Measurements from ENCODE around the gene CNTNAP5.

CNTNAP5 gene

DNA sequence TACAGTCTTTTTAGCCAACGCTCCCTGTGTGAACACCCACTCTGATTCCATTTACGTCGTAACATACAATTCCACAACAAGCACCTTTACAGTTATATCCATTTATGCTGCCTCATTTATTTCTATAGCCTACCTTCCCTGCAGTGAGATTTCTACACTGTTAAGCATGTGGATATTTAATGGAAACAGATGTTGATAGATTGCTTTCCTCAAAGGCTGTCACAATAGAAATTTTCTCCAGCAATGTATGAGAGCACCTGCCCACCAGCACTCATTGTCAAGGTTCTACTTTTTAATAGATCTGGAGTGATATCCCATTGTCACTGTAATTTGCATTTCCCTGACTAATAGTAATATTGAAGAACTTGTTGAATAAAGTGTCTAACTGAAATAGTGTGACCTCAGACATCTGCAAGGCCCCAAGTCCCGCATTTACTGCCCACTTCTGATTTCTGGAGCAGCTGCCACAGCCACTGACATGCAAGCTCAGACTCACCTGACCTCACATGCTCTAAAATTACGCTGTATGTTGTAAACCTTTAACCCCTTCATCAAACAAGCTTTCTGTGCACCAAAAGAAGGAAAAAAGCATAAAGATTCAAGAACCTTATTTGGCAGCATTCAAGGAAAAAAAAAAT lies 295.1 kb downstream of the CNTNAP5 start:
- Histone ChIP-seq H3K4me3 (no peak overlapping the region), H3K9me3 (no peaks in the 10 kb centered on the region), H3K36me3 (no peaks in the 10 kb centered on the region), H3K27ac (no peak overlapping the region), H3K27me3 (no peaks in the 10 kb centered on the region), H3K4me1 (no peaks in the 10 kb centered on the region)
- DNase-seq = no peak
- intact Hi-C loops (cut with DNase I; ENCODE audit: low total_unique reads) = no loop called here
- no peak for TF ChIP-seq CTCF (IDR thresholded peaks at IDR 0.05)

- Histone ChIP-seq H3K27me3 (no peaks in the 10 kb centered on the region), H3K27ac (no peak overlapping the region), H3K9me3 (no peaks in the 10 kb centered on the region), H3K4me3 (no peak overlapping the region), H3K36me3 (no peaks in the 10 kb centered on the region), H3K4me1 (no peaks in the 10 kb centered on the region)
- DNase-seq = no peak
- no peak for TF ChIP-seq CTCF (IDR thresholded peaks at IDR 0.05)
- intact Hi-C loops (cut with DNase I; ENCODE audit: low total_unique reads) = no loop called here
Measured at GRCh38 chr2:124323321-124323720, 298.2 kb downstream of the CNTNAP5 start.

GRCh38 chr2:124325667-124326440 lies 300.8 kb downstream of the CNTNAP5 start:
- H3K27ac ChIP-seq = no peak overlapping the region
- no peaks in the 10 kb centered on the region for H3K9me3 ChIP-seq
- H3K27me3 ChIP-seq = no peaks in the 10 kb centered on the region
- no peaks in the 10 kb centered on the region for H3K36me3 ChIP-seq
- no peak for DNase-seq
- intact Hi-C loops (cut with DNase I; ENCODE audit: low total_unique reads) = no loop called here
- no peak overlapping the region for H3K4me3 ChIP-seq
- no peak for TF ChIP-seq CTCF (IDR thresholded peaks at IDR 0.05)
- no peaks in the 10 kb centered on the region for H3K4me1 ChIP-seq

- H3K9me3 ChIP-seq = no peaks in the 10 kb centered on the region
- TF ChIP-seq CTCF (IDR thresholded peaks at IDR 0.05) = no peak
- H3K27ac ChIP-seq = no peak overlapping the region
- H3K4me1 ChIP-seq = no peaks in the 10 kb centered on the region
- H3K27me3 ChIP-seq = no peaks in the 10 kb centered on the region
- H3K36me3 ChIP-seq = no peaks in the 10 kb centered on the region
- intact Hi-C loops (cut with DNase I; ENCODE audit: low total_unique reads) = no loop called here
- DNase-seq = no peak
- H3K4me3 ChIP-seq = no peak overlapping the region
Measured at GRCh38 chr2:124327303-124327702, 302.2 kb downstream of the CNTNAP5 start.

- Histone ChIP-seq H3K4me3 (no peak overlapping the region), H3K36me3 (no peaks in the 10 kb centered on the region), H3K9me3 (no peaks in the 10 kb centered on the region), H3K27me3 (no peaks in the 10 kb centered on the region), H3K27ac (no peak overlapping the region), H3K4me1 (no peaks in the 10 kb centered on the region)
- DNase-seq = no peak
- intact Hi-C loops (cut with DNase I; ENCODE audit: low total_unique reads) = no loop called here
- no peak for TF ChIP-seq CTCF (IDR thresholded peaks at IDR 0.05)
Measured at GRCh38 chr2:124328397-124328796, 303.3 kb downstream of the CNTNAP5 start.

Measured in tibial artery (tissue), 4 donors.